ENCODE results near the gene SLC25A42.
"Not testable (repeated sequence)": the region's sequence is repeated elsewhere in the genome, so short reads cannot be mapped to it uniquely, and the experiment has no call there.

Gene SLC25A42

DNA sequence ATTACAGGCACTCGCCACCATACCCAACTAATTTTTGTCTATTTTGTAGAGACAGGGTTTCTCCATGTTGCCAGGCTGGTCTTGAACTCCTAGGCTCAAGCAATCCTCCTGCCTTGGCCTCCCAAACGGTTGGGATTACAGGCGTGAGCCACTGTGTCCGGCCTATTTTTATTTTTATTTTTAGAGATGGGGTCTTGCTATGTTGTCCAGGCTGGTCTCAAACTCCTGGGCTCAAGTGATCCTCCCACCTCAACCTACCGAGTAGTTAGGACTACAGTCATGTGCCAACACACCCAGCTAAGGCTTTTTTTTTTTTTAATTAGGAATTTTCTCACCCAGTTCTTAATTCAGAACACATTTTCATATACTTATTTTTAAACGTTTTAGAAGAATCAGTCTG lies 71.9 kb downstream of the SLC25A42 start:
- DNase-seq (ENCODE audit: low read depth), result not testable (repeated sequence)

DNA sequence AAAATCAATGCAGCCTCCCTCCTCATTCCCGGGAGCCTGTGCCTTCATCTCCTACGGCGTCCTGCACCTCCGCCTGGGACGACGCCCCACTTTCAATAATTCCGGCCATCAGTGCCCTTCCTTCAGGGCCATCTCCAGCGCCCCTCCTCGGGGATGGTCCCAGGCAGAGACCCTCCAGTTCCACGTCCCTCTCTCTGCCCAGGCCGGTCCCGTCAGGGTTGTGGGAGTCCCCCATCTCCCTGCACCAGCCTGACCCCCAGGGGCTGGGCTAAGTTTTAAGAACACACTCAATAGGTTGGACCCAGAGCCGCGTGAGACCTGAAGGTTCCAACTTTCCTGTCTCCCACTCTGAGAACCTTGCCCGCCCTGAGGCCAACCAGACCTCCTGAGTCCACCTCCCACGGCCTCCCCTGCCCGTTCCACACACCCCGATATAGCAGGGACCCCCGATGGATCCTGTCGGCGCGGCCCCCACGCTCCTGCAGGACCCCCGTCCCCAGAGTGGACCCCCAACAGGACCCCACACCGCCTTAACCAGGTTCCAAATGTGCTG lies 73.8 kb downstream of the SLC25A42 start:
- no peak for DNase-seq (ENCODE audit: low read depth)

DNA sequence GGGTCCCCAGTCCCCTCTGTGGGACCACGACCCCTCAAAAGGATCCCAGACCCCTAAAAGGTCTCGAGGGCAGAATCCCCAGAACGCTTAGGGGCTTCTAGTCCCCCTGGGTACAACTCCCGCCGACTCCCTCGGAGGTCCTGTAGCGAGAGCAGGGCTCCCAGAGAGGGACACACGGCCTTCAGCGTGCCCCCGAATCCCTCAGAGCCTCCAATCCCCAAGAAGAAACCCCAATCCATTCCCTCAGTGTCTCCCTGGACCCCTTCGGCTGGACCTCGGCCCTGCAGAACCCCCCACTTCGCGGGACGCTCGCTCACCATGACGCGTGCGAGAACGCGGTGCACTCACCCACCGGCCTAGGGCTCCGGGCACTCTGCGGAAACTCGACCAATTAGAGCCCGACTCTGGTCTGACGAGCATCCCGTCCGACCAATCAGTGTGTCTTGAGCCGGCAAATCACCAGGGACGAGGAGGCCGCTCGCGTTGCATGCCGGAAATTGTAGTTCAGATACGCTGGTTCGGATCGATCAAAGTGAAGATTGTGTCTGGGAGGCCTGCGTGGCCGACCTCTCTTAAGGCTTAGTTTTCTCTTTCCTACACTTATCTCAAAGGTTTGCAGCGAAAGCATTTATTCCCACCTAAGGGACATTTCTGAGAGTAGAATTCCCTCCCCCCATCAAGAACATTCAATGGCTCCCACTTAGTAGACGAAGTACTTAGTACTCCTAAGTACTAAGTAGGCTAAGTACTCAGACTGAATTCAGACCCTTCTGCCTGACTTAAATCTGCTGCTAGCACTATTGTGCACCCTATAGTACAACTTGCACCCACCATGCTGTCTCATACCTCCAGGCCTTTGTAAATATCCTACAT lies 74.6 kb downstream of the SLC25A42 start, which contains the start of gene TMEM161A:
TMEM161A (minus strand) TSS at position 370 of the 873 bp plus-strand sequence; CDS start at position 320, 50 bp downstream.
- DNase-seq (ENCODE audit: low read depth), result peak; percentile 91

DNA sequence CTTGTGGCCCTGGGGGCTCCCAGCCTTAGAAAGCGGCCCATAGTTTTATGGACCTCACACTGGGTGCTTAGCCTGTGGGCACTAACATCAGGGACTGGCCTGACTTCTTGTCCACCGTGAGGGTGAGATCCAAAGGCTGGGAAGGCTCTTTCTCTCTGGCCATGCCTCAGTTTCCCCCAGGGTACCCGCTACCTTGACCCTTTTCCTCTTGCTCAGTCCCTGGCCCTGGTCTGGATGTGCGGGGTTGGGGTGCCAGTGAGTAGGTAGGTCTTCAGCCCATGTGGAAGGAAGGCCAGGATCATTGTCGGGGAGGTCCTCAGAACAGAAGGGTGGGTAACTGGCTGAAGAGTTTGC lies 76.1 kb downstream of the SLC25A42 start:
- DNase-seq (ENCODE audit: low read depth), result no peak

DNA sequence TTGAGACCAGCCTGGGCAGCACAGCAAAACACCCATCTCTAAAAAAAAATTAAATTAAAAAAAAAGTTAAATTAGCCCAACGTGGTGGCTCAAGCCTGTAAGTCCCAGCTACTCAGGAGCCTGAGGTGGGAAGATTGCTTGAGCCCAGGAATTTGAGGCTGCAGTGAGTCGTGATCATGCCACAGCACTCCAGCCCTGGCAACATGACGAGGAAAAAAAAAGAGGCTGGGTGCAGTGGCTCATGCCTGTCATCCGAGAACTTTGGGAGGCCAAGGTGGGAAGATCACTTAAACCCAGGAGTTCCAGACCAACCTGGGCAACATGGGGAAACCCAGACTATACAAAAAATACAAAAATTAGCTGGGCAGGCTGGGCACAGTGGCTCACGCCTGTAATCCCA lies 76.7 kb downstream of the SLC25A42 start:
- DNase-seq (ENCODE audit: low read depth), result no peak

DNA sequence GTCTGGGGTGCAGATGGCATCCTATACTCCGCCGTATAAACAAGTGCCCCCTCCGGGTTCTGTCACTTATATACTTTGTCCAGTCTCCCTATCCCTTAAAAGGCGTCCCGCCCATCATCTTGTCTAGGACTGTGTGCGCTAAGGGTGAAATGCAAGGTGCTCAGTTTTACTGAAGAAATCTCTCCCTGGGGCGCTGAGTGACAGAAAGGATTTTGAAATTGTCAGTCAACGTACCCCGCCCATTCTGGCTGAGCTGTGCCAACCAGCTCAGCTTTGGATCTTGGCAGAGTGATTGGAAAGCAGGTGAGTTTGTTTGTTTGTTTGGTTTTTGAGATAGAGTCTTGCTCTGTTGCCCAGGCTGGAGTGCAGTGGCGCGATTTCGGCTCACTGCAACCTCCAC lies 78.6 kb downstream of the SLC25A42 start:
- no peak for DNase-seq (ENCODE audit: low read depth)

DNA sequence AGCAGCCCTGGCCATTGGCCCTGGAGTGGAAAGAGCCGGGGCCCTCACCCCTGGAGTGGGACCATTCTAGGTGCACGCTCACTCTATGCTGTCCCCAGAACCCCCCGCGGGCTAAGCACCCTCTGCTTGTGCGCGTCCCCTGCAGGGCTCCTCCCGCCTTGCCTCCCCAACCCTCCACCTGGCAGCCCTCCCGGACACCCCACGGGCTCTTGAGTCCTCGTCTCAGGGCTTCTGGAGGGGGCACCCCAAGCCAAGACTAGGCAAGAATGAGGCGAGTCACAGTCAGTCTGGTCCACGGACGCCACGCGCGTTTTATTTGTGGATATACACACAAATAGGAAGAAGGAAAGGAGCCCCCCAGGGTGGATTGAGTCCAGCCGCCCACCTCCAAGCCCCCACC lies 81.5 kb downstream of the SLC25A42 start:
- no peak for DNase-seq (ENCODE audit: low read depth)

DNA sequence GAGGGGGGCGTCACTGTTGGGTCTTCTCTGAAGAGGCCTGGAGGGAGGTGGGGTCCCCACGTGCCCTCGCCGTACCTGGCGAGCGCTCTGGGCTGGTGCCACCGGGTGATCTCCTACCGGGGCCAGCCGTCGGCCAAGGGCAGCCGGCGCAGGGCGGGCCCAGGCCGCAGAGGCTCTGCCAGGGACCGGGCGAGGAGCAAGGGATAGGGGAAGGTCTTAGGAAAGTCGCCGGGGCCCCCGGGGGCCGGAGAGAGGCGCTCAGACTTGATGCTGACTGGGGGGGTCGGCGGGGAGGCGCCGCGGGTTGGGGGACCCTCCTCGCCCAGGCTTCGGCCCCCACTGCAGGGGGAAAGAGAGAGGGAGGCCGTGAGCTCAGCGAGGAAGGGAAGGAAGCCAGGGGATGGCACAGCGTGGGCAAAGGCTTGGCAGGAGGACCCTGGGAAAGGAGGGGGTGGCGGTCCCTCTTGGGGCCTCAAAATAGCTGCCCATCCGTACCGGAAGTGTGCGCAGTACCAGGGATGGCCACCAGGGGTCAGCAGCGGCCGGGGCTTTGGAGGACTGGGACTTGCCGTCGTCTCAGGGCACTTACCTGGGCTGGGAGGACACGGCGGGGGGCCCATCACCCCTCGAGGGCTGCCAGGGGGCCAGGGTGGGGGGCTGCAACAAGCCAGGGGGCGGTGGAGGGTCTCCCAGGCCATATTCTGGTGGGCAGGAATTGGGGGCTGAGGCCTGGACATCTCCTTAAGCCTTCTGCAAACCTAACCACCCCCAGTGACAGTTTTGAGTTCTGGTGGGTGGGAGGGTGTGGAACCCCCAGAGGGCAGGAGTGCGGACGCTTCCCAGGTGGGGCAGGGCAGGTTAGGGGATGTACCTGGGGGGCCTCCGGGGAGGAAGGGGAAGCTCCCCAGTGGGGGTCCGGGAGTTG lies 82.2 kb downstream of the SLC25A42 start:
- peak; percentile 83 for DNase-seq (ENCODE audit: low read depth)

DNA sequence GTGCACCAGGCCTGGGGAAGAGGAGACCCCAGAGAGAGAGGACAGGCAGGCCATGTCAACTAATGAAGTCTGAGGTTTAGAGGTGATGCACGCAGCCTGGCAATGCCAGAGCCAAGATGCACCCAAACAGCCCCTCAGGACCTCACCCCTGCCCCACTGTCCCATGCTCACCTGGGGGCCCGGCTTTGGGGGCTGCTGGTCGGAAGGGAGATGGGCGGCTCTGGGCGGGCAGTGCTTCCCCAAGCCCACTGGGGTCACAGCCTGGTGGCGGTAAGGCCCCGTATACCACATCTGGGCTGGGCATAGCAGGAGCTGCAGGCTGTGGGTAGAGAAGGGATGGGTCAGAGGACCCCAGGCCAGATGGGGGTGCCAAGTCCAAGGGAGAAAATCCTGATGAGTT lies 83.1 kb downstream of the SLC25A42 start:
- no peak for DNase-seq (ENCODE audit: low read depth)

DNA sequence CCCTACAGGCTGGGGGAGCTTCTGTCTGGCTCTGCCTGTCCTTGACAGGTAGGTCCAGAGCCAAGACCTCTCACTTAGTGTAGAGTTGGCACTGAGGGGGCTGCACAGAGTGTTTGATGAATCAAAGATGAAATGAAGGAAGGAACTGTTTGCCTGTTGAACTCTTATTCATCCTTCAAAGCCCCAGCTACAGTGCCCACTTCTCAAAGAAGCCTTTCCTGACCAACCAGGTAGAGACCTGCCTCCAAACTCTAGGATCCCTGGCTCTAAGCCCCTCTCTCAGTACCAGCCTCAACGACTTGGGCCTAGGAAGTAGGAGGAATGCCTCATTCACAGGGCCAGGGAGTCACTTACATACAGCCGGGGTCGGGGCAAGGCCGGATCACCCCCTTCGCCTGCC lies 83.5 kb downstream of the SLC25A42 start:
- no peak for DNase-seq (ENCODE audit: low read depth)

DNA sequence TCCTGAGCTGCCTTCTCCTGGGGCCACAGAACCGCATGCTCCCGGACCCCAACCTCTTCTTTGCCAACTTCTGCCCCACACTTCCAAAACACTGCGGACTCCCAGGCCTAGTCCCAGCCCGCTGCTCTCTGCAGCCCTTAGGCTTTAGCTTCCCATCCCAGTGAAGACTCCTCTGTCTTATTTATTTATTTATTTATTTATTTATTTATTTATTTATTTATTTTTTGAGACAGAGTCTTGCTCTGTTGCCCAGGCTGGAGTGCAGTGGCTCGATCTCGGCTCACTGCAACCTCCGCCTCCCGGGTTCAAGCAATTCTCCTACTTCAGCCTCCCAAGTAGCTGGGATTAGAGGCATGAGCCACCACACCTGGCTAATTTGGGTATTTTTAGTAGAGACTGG lies 84.7 kb downstream of the SLC25A42 start:
- not testable (repeated sequence) for DNase-seq (ENCODE audit: low read depth)

DNA sequence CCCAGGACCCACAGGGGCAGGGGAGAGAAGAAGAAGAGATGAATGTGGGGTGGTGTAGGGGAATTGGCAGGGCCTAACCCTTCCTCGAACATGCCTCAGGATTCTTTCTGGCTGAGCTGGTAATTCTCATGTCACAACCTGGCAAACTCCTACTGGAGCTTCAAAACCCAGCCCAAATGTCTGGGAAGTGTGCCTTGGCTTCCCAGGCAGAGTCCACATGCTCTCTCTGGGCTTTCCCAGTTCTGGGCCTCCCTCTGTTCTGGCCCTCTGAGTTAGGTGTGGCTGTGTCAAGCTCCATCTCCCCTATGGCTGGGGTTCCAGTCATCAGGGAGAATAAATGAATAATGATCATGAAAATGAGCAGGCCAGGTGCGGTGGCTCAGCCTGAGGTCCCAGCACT lies 85.6 kb downstream of the SLC25A42 start:
- no peak for DNase-seq (ENCODE audit: low read depth)

DNA sequence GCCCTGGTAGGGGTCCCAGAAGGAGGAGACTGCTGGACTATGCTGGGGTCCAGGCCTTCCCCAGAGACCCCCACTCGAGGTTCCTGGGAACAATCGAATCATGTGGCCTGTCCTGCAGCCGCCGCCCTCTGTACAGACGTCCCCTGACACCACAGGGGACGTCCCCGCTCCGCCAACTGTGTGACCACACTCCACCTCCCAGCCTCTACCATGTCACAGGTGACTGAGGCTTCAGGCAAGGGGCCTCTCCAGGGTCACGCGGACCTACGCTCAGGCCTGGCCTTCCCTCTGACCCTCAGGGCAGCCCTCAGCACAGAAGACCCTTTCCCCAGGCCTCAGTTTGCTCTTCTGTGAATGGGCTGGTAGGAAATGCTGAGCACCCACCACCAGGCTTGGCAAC lies 87.6 kb downstream of the SLC25A42 start:
- no peak for DNase-seq (ENCODE audit: low read depth)

DNA sequence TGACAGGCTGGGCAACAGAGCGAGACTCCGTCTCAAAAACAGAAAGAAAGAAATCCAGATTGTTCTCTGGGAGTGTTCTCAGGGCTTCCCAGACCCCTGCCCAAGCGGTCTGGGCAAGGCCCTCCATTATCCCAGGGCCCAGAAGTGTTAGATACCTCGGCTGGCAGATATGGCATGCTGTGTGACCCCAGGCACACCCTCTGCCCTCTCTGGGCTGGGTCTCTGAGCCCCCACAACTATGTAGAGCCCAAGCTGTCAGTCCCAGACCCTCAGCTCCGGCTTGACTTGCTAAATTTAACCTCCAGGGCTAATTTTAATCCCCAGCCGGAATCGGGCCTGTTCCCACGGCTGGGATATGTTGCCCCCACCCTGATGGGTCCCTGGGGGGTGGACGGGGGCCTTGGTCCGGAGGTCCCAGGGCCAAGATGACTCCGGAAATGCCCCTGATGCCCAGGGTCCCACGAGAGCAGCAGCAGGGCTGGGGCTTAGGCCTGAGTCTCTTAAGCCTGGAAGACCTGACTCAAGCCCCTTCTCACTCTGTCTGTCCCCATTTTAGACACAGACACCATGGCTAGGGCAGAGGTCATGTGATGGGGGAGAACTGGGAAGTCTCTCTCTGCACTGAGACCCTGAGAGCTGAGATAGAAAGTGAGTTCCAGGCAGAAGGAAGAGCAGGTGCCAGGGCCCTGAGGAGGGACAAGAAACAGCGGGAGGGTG lies 89.0 kb downstream of the SLC25A42 start:
- DNase-seq (ENCODE audit: low read depth), result no peak

DNA sequence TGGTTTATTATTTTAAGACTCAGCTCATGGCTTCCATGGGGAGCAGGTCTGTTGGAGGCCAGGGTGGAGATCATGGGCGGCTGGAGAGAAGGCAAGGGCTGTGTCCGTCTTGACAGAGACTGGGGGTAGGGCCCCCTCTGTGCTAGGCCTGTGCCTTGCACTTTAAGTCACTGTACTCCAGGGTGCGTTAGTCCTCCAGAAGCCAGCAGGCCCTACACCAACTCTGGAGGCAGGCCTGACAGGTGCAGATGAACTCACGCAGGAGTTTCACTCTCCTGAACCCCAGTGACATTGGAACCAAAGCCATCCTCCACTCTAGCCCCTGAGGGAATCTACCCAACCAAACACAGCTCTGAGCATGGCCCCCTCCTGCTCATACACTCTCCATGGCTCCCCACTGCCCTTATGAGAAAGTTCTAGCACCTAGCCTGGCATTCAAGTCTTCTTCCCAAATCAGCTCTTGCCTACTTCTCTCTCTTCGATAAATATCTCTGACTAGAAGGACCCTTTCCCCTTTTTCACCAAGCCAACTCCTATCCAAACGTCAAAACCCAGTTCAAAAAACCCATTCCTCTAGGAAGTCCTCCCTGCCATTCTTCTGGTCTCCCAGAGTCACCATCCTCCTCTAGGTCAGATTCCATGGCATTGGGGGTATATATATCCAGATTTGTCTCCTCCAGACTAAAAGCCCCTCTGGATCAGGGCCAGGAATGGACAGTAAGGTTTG lies 91.1 kb downstream of the SLC25A42 start:
- DNase-seq (ENCODE audit: low read depth), result no peak

DNA sequence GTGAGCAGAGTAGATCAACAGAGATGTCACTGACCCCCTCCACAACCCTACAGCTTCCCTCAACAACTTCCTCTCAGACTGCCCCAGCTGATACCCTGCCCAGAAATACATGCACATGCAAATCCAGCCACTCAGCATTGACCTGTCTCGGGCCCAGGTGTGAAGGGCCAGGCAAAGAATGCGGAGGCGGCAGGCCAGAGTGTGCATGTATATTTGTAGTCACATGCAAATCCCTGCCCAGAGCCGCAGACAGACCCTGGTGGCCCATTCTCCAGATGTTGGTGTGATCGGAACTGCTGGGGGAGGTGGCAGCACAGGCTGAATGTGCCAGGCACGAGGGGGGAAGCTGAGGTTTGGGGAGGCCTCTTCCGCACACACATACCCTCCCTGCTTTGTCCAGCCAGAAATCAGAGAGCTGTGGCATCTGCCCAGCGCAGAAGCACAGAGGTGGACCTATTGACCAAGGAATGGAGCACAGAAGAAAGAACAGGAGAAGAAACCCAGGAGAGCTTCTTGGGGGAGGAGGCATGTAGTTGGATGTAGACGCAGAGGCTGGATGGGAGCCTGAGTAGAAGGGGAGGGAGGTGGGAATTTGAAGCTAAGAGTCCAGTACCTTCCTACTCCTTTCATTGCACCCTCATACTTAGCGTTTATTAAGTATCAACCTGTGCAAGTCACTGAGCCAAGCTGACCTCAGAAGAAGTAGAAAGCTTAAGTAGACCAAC lies 91.9 kb downstream of the SLC25A42 start:
- no peak for DNase-seq (ENCODE audit: low read depth)

DNA sequence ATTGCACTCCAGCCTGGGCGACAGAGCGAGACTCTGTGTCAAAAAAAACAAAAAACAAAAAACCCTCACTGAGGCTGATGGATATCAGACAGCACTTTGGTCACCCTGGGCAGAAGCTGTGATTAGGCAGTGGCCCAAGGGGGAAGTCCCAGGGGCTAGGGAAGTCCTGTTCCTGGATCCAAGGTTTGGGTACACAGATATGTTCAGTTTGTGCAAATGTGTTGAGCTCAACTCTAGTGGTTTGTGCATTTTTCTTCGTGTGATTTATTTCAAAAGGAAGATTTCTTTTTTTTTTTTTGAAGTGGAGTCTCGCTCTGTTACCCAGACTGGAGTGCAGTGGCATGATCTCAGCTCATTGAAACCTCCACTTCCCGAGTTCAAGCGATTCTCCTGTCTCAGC lies 94.0 kb downstream of the SLC25A42 start:
- DNase-seq (ENCODE audit: low read depth), result no peak

DNA sequence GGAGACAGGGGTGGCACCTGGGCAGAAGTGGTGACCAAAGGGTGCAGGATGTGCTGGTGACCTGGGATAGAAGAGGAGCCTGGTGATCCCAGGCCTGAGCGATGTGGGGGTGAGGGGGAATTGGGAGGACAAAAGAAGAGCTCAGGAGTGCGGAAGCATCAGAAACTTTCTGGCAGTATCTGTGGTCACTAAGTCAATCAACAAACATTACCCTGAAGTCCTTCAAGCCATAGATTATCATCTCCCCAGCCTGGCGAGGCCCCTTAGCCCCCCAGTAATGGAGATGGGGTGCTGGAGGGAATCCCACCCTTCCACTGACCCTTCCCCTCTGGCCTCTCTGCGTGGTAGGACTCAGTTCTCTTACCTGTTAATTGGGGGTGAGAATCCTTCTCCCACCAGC lies 95.7 kb downstream of the SLC25A42 start:
- DNase-seq (ENCODE audit: low read depth), result no peak

DNA sequence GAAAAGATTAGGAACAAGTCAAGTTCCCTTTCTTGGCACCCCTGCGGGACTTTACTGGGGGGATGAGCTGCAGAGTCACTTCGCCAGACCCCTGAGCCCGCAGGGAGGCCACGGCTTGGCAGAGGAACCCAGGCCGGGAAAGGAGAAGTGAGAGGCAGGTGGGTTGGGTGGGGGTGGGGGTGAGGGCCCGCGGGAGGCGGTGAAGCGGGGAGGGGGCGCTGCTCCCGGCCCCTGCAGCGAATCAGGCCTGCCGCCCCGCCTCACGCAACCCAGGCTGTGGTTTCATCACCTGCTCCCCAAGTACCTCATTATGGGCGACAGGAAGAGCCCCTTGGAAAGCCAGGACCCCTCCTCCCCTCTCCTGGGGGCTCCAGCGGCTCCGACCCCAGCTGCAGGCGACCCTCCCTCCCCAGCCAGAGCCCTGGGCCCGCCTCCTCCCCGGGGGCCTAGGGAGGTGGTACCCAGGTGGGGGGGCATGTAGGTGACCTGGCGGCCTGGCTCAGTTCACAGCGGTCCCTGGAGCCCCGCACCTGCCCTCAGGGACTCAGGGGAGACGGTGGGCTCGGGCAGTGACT lies 96.8 kb downstream of the SLC25A42 start:
- DNase-seq (ENCODE audit: low read depth), result no peak

DNA sequence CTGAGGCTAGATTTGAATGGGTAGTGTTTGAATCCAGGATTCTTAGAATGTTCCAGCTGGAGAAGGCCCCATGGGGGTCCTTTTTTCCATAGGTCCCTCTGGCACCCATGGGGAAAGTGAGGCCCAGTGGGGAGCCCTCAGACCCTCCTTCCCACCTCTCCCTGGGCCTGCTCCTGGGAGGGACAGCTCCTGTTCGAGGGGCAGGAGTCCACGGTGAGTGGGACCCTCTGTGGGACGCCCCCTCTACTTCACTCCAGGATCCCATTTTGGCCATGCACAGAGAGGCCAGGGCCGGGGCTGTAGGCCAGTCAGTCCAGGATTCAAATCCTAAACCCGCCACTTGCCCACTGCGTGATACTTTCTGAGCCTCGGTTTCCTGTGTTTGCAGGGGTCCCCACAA lies 98.7 kb downstream of the SLC25A42 start:
- DNase-seq (ENCODE audit: low read depth), result no peak

Data from stimulated activated CD8-positive, alpha-beta memory T cell treated with anti-CD3 and anti-CD28 coated beads, Interleukin-7, amount 100 ng/mL, for 24 hours (primary cell).